HPDE6-E6E7 (cell line): ENCODE results near the gene DNAAF8.

Experiments
- DNase-seq: peaks from one replicate; pipeline ENCODE4 v3.0.0; 2011; ENCODE audit warnings: missing footprints; ENCODE audit errors: extremely low spot score

Gene DNAAF8

DNA sequence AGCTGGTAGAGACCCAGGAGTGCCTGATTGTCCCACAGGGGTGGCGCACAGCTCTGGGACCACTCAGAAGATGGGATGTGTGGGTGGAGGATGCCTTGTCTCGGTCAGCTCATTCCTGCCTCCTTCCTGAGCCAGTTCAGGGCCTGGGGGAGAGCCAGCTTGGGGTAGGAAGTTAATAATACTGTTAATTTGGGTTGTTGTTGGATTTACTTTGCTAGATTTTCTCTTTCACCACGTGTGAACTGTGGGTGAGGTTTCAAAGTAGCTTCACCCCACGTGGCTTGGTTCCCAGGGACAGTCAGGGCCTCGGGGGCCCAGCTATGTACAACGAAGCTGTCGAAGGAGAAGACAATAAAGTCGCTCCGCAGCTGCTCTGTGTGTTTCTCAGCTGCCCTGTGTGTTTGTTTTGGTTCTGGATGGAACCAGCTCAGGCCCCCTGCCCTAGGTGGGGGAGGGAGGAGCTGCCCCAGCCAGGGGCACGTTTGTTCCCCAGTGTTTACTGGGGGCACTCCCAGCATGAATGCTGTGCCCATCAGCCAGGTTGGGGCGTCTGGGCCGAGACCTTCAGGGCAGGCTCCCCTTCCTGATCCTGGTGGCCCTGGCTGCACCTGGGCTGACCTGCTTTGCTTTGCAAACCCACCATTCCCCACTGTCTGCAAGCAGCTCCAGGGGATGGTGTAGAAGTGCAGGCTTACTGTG is 38.7 kb upstream of the DNAAF8 start:
- DNase-seq = no peak

GRCh38 chr16:4696172-4696904 is 38.0 kb upstream of the DNAAF8 start:
- no peak for DNase-seq

DNA sequence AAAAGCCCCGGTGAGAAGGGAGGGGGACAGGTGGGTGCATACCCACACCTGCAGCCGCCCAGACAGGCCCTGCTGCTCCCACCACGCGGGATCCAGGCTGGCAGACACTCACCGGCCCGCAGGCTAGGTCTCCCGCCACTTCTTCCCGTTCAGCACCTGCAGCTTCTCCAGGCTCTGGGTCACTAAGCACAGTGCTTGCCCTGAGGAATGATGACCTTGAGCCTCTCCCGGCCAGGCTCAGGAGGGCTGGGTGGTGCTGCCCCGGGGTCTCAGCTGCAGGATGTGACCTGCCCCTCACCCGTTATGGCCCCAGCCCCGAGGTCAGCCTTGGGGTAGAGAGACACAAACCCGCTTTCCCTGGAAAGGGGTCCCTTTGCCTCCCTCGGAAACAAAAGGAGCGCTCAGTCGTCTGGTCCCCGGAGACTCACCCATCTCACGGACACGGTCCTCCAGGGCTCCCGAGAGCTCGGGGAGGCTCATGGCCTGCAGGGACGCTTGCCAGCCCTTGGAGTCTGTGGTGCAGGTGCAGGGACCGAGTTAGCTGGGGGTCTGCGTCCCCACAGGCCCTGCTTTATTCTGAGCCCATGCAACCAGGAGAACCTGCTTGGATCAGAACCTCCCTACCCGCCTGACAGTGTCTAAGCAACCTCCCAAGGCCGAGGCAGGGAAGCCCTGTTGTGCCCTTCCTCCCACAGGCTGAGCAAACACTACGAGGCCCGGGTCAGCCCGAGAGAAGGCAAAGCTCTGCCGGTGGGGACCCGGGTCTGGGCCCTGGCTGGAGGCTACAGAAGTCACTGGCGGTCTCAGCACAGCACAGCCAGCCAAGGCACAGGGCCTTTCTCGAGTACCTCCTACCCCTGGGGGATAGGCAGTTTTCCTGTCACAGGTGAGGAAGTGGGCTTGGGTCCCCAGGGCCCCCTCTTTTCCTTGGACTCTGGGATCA is 37.2 kb upstream of the DNAAF8 start:
- DNase-seq = no peak

DNA sequence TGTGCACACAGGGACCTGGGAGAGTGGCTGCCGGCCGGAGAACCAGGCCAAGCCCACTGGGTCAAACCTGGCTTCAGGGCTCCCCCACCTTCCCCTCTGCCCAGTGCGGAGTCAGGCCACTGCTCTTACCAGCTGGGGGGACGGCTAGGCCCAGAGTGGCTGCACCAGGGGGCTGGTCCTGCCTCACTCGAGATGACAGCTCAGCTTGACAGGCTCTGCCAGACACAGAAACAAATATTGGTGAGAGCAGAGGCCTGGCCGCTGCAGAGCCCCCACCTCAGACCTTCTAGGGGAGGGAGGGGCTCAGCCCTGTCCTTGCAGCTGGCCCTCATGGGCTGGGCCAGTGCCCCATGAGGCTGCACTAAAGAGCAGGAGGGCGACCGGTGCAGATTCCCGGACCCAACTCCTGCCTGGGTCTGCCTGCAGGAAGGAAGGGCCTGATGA is 36.5 kb upstream of the DNAAF8 start:
- DNase-seq = no peak

DNA sequence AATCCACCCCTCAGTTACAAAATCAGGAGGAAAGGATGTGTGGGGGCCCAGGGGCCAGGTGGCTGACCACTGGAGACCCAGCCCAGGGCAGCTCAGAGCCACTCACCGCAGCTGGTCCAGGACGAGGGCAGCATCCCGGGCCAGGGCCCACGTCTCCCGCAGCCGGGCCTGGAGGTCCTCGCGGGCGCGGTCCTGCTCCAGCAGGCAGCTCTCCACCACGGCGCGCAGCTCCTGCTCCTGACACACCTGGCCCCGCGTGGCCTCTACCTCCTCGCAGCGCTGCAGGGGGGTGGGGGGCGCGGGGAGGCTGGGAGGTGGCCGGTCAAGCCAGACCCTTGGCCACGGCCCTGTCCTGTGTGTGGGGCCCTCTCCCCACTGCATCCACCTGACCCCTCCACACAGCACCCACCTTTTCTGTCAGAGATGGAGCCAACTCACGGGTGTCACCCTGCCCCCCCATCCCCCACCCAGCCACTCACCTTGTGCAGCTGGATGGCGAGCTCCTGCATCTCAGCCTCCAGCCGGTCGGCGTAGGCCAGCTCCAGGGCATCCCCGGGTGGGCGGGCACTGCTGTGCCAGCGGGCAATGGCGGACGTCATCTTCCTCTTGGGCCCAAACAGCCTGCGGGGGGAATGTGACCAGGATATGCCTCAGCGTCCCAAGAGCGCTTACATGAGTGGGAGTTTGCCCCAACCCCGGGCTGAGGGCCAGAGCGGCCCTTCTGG is 35.9 kb upstream of the DNAAF8 start:
- DNase-seq = no peak

- no peak for DNase-seq
These were observed 35.2 kb upstream of the DNAAF8 start for GRCh38 chr16:4699046-4699556.

GRCh38 chr16:4700380-4700996 is 33.8 kb upstream of the DNAAF8 start:
- DNase-seq = no peak

GRCh38 chr16:4700997-4701743 is 33.2 kb upstream of the DNAAF8 start:
- DNase-seq = no peak

DNA sequence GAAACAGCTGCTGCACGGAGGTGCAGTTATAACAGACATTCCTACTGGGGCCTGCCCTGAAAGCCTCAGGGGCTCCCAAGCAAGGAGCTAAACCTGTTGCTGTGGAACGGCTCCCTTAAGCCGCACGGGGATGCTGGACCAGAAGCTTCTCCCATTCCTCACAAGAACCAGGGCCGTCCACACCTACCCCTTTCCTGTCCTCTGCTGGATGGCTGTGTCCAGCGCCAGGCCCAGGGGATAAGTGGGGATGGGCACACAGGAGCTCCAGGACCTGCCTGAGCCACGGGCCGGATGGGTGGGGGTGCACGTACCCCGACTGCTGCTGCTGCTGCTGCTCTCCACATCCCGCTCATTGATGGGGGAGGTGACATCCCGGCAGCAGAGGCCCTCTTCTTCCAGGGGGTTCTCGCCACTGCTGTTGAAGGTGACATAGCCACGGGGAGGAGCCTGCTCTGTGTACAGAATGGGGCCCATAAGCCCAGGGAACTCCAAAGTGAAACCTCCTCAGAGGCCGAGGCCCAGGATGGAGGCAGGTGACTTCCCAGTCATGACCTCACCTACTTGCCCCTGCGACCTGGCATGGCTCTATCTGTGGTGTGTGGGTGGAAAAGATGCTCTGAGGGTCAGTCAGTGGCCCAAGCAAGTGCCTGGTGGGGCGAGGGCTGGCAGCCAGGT is 32.4 kb upstream of the DNAAF8 start:
- DNase-seq = no peak

DNA sequence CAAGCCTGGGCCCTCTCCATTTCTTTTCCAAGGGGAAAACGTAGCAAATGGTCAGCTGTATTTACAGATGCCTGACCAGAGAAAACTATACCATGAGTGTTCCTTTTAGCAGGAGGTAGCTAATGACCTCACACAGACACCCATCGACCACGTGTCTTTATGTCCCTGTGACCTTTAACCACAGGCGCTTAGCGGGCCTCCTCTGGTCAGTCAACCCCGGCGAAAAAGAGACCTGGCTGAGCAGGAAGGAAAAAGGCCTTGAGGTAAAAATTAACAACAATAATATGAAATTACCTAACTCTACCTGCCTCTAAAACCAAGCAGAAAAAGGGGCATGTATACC is 31.9 kb upstream of the DNAAF8 start:
- no peak for DNase-seq

- DNase-seq = no peak
These were observed 30.4 kb upstream of the DNAAF8 start for GRCh38 chr16:4703906-4704305.

DNA sequence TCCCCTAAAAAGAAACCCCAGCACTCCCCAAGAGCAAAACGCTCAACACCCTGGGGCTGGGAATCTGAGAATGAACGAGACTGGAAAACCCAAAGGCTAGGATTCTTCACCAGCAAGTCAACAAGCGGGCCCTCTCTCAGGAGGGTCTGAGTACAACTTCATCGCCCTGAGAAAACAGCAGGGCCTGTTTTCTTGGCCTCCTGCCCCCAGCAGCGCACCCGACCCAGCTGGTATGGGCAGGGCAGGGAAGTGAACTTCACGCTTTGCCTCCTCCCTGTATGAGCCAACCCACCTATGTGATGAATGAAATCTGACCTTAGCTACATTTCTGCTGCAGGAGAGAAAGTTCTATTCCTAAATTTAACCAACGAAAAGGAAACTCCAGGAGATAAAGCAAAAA is 29.8 kb upstream of the DNAAF8 start:
- no peak for DNase-seq

DNA sequence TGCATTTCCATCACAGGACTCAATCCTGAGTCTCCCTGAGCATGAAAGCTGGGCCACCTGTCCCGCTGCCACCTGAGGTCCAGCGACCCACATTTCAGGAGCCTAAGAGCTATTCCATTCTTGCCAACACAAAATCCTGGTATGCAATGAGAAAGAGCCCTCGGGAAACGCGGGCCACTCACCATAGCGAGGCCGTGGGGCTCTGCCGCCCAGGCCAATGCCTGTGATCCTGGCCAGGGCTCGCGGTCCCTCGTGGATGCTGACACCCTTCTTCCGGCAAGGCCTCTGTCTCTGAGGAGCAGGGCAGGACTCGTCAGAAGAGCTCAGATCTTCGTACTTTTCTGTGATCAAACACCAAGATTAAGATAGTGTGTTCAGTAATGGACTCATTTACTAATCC is 29.4 kb upstream of the DNAAF8 start:
- no peak for DNase-seq

DNA sequence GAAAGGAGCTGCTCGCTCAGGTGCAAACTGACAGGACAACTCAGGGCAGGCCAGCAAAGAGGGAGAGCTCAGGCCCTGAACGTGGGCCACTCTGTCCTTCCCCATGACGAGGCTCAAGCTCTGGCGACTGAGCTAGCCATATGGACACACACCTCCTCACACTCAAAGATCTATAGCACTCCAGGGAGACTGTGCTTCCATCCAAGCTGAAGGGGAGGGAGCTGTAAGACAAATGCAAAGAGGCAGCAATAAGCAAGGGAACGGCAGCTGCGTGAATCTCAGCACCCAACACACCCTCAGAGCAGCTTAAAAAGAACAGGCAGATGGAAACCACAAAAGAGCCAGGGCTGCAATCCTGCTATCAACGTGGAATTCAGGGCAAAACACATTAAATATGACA is 27.5 kb upstream of the DNAAF8 start:
- DNase-seq = no peak

DNA sequence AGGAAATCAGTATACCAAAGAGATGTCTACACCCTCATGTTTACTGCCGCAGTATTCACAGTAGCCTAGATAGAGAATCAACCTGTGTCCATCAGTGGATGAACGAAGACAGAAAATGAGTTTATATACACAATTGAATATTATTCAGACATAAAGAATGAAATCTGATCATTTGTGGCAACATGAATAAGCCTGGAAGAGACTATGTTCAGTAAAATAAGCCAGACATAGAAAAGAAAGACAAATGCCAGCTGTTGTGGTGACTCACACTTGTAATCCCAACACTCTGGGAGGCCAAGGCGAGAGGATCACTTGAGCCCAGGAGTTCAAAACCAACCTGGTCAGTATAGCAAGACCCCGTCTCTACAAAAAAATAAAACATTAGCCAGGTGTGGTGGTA is 24.9 kb upstream of the DNAAF8 start:
- DNase-seq = no peak

- no peak for DNase-seq
These were observed 20.5 kb upstream of the DNAAF8 start for GRCh38 chr16:4713663-4714501.

DNA sequence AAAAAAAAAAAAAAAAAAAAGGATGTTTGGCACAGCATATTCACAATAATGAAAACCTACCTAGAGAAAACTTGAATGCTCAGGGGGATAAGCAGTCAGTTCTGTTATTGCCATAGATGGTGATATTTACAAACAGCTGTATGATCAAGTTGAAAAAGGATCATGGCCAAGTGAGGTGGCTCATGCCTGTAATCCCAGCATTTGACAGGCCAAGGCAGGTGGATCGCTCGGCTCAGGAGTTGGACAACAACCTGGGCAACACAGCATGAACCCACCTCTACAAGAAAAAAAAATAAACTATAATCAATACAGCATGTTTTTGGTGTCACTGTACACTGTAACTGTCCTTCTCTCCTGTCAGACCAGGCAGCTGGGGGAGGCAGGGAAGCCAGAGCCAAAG is 19.3 kb upstream of the DNAAF8 start:
- no peak for DNase-seq

GRCh38 chr16:4718466-4718865 is 15.9 kb upstream of the DNAAF8 start:
- DNase-seq = no peak
